ENCODE measurements around the gene RPS6KA1.
A peak's percentile ranks its signal among the peaks of the same experiment; 100 is the strongest.

DNA sequence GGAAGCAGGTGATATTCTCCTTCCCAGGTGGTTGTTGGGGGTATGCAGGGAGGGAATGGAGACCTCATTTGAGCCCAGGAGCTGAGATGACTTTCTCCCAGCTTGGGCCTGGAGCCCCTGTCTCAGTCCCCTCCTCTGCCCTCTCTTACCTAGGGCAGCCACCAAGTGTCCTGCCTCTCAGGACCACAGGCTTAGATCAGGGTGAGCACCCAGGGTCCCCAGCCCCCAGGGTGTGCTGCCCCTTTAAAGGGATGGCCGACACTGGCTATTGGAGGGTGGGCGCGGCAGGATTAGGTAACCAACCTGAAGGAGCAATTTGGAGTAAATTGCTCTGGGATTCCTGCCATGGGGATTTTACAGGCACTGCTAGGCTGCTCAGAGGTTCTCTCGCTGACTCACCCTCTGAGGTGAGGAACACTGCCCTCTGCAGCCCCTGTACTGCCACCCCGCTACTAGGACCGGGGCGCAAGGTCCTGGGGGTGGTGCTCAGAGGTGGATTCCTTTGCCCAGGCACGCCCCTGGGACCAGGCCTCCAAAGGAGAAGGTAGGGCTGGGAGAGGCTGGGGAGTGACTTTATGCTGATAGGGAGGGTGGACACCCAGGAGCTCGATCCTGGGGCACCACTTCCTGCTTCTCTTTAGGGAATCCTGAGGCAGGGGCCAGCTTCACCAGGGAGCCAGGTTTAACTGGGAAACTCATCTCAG, 1.5 kb downstream of the RPS6KA1 start:
- peak; percentile 19; the same call in 1 of the 2 replicates for TF ChIP-seq CTCF (conservative IDR thresholded peaks at IDR 0.05; ENCODE audit: low read depth, low read length)
- no peak for TF ChIP-seq SMC3 (IDR thresholded peaks at IDR 0.05; ENCODE audit: low read depth, low read length)
- TF ChIP-seq BHLHE40 (IDR thresholded peaks at IDR 0.05; ENCODE audit: low read depth, low read length) = no peak
- no peak for TF ChIP-seq RCOR1 (IDR thresholded peaks at IDR 0.05; ENCODE audit: insufficient replicate concordance, low read length)
- TF ChIP-seq, protein P1, sequence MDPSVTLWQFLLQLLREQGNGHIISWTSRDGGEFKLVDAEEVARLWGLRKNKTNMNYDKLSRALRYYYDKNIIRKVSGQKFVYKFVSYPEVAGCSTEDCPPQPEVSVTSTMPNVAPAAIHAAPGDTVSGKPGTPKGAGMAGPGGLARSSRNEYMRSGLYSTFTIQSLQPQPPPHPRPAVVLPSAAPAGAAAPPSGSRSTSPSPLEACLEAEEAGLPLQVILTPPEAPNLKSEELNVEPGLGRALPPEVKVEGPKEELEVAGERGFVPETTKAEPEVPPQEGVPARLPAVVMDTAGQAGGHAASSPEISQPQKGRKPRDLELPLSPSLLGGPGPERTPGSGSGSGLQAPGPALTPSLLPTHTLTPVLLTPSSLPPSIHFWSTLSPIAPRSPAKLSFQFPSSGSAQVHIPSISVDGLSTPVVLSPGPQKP (IDR thresholded peaks at IDR 0.05; ENCODE audit: borderline replicate concordance, low read depth, low read length) = no peak
